SIG-M5 treated with dmso at 0.1 percent for 504 hours (cell line): ENCODE results near the gene DLK1.

Experiments used
- DNase-seq: peaks from one replicate; lab custom pipeline; 2025; ENCODE audit not compliant: unreplicated experiment; lab: John Stamatoyannopoulos, UW

Gene DLK1

DNA sequence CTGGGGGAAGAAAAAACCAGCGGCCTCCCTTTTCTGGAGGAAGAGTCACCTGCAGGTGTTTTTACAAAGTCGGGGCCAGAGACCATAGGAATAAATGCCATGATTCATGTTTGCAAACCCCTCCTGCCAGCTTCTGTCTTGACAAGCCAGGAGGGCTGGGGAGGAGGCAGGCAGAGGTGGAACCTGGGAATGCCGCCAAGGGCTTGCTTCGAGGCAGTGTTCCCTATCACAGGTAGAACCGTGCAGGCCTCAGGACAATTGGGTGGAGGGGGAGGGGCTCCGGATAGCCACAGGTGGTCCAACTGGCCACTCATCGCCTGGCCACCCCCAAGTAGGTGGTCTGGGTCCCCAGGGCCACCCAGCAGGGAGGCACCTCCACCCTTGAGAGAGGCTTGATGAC is 14.2 kb upstream of the DLK1 start:
- DNase-seq: no peak

DNA sequence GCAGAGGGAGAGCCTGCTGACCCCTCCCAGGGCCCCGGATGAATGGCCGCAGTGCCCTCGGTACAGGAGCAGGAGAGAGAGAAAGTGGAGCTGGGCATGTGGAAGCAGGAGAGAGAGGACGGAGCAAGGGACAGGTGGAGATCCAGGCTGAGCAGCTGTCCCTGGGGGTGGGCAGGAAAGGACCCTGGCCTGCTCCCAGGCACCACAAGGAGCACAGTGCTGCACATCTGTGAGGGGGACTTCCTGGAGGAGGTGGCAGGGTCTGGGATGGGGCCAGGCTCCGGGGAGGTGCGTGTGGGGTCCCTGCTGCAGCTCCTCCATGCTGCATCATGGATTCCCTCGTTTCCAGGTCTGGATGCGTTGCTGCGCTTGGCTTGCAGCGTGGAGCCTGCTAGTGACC is 13.0 kb upstream of the DLK1 start:
- no peak for DNase-seq

DNA sequence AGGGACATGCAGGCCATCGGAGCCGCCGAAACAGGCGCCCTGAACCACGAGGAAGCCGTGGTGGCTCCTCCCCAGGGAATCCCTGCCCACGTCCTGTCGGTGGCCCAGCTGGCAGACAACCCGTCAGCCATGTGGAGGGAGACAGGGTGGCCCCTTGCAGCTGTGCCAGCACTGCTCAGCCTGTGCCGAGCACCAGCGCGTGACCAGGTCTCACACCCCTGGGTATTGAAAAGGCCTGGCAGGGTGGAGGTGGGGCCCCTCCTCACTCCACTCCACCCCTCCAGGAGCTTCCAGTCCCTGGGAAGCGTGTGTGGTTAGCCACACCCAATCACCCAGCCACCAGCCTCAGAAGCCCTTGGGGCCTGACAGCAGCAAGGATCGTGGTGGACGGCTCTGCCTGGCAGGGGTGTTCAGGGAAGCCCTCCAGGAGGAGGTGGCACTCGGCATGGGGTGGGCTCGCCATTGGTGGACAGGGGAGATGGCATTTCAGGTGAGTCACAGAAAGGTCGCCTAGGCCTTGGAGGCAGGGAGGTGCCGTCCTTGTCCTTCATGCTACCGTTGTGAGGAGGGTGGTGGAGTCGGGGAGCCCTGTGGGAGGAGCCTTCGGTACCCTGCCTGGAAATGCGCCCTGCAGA is 12.3 kb upstream of the DLK1 start:
- DNase-seq: no peak

- no peak for DNase-seq
Measured at GRCh38 chr14:100715332-100715731, 11.4 kb upstream of the DLK1 start.

GRCh38 chr14:100715803-100716202 is 10.9 kb upstream of the DLK1 start:
- no peak for DNase-seq

- no peak for DNase-seq
Measured at GRCh38 chr14:100717386-100717785, 9.3 kb upstream of the DLK1 start.

DNA sequence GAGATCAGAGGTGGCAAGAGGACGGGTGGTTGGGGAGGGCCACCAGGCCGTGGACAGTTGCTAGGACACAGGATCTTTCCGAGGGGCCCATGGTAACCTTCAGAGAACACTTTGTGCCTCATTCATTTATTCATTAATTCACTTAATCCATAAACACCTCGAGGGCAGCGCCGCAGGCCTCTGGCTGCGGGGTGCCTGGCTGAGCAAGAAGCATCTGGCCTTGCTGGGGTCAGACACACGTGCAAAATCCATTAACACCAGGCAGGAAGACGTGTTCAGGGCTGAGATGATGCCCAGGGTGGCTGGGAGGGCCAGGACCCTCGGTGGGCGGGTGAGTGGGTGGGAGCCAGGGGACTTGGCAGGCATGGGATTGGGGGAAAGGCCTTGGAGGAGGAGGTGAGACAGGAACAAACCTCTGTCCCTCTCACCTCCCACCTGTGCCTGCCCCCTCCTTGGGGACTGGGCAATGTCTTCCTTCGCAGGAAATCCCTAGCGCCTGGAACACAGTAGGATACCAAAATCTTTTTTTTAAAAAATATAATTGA is 6.6 kb upstream of the DLK1 start:
- no peak for DNase-seq

- DNase-seq: no peak
Measured at GRCh38 chr14:100721568-100721967, 5.1 kb upstream of the DLK1 start.

DNA sequence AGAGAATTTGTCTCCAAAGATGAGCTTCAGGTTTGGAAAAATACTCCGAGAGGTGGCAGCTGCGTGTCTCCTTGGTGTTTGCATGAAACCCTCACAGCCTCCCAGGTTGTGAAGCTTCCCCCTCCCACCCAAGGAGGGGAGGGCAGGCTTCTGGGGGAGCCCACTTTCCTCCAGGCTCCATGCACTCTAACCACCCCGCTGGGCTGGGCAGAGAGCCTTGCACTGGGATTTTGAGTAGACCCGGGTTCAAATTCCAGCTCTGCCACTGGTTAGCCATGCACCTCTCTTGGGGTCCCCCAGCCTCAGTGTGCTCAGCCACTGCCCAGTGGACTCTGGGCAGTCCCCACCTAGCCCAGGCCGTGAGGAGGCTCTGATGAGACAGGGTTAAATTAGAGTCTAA is 4.3 kb upstream of the DLK1 start:
- DNase-seq: no peak

GRCh38 chr14:100723135-100723829 is 3.4 kb upstream of the DLK1 start:
- DNase-seq: no peak

GRCh38 chr14:100723830-100724437 is 2.8 kb upstream of the DLK1 start:
- DNase-seq: no peak

GRCh38 chr14:100724536-100724935 is 2.2 kb upstream of the DLK1 start:
- no peak for DNase-seq

- no peak for DNase-seq
Measured at GRCh38 chr14:100725587-100726387, 905 bp upstream of the DLK1 start.

DNA sequence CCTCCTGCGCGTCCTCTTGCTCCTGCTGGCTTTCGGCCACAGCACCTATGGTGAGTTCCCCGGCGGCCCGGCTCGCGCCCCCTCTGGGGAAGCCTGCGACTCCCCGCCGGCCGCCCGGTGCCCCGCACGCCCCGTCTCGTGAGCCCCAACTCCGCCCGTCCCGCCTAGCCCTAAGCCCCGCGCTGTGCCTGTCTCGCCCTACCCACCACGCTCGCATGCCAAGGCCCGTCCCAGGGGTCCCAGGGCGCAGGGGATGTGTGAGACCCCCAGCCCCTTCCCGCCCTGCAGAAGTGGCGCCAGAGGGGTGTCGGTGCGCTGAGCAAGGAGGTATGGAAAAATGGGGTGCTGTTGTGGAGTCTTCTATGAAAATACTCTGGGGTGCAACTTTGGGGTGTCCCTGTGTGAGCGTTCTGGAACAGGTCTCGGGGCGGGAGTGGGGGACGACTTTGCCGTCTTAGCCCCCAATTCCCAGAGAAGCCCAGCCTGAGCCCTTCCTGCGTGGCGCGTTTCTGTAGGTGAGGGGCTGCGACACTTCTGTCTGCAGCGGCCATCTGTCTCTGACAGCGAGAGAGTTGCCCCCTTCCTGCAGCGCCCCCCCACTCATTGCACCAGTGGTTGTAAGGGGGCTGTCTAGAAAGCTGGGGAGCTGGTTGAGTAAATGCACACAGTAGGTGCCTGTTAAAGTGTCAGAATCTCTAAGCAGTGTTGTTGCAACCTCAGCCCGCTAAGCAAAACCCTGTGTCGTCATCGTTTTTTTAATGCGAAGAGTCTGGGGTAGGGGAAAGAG is 587 bp downstream of the DLK1 start:
- DNase-seq: no peak

DNA sequence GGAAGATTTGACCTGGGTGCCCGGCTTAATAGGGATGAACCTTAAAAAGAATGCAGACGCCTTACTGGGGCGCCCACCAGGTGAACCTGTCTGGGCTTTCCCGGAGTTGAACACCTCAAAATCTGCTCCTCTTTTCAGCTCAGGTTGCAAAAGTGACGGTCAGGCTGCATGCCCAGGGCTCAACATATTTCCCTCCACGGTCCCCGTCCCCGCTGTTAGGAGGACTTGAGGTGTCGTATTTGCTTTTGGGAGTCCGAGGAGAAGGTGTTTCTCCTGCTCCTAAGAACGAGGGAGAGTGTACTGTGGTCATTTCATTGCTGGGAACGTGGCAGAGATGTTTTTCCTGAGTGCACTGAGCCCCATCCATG is 1.2 kb downstream of the DLK1 start:
- DNase-seq: no peak

- no peak for DNase-seq
Measured at GRCh38 chr14:100728962-100729361, 2.3 kb downstream of the DLK1 start.

DNA sequence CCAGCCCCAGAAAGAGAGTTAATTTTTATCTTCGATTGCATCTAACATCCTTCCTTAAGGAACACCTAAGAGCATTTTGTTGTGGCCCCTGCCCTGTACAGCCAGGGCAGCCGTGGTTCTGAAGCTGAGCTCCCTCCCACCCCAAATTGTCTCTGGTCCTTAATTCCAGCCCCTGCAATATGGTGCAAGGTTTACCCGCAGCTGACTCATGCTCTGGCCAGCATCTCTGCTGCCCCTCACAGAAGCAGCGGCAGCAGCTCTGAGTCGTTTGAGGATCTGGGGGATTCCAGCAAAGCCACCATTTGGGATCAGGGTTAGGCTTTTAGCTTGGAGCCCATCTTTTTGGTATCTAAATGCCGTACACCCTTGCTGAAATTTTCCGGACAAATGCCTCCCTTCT is 3.3 kb downstream of the DLK1 start:
- no peak for DNase-seq

DNA sequence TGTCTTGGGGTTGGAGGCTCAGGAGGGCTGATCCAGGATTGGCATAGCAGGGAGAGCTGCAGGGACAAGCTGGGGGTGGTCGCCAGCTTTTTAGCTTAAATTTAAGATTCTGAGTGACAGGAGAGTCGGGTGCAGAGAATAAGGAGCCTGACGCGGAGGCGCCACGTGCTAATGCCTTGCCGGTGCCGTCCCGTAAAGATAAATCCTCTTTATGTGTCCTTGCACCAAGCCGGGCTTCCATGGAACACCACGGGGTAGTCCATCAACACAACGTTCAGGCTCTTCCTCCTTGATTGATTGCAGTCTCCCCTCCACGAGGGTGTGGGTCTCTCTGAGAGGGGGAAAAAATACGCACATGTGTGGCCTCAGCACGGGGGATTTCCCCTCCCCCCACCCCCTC is 3.9 kb downstream of the DLK1 start:
- no peak for DNase-seq

GRCh38 chr14:100731011-100731670 is 4.4 kb downstream of the DLK1 start:
- no peak for DNase-seq
